ENCODE data around the gene PHRF1. TPM values are rescaled to one million over a fixed set of nuclear protein-coding genes. Genes with fewer than 3 reads are reported as not detected.

The PHRF1 gene
- total and polyA plus RNA-seq, 2 experiments from 2014 or later, result 25.6 to 26.9 TPM

DNA sequence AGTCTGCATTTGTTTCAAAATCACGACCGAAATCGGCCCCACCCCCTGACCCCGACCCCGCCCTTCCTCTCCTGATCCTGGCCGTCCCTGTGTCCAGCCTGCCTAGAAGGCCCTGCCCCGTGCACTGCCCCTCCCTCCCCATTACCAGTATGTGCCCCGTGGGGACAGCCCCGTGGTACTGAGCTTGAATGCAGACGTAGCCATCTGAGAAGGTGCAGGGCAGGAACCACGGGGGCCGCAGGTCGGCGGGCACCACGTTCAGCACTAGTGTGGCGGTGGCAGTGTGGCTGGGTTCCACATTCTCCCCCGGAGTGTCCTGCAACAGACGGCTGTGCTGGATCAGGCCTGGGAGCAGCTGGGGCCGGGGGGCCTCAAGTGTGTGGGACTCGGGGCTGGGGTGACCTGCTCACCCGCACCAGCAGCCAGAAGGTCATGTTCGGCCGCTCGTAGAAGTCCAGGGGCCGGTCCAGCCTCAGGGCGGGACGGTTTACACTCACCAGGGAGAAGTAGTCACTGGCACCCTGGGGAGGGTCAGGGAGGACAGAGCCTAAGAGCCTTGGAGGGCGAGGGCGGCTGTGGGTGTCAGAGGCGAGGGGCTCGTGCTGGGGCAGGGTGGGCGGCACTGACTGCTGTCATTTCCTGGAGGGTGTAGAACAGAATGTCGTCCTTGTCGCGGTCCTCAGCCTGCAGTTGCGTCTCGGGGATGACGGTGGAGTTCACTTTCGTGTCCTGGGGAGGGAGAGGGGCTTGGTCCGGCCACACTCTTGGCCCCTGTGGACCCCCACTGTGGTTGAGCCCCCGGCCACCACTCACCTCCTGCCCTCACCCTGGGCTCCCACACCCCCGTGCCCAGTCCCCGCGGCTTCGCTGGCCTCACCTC is 44.9 kb downstream of the PHRF1 start:
- H3K27ac ChIP-seq, result no peak overlapping the region
- H3K4me2 ChIP-seq, result no peak overlapping the region
- no peaks in the 10 kb centered on the region for H3K9me3 ChIP-seq (ENCODE audit: low read depth)
- H3K4me1 ChIP-seq (ENCODE audit: insufficient read depth), result peaks cover 8% of the 10 kb centered on the region
- H3K36me3 ChIP-seq (replicated peaks; ENCODE audit: insufficient read depth, low read depth), result no peaks in the 10 kb centered on the region
- TF ChIP-seq, protein P1, sequence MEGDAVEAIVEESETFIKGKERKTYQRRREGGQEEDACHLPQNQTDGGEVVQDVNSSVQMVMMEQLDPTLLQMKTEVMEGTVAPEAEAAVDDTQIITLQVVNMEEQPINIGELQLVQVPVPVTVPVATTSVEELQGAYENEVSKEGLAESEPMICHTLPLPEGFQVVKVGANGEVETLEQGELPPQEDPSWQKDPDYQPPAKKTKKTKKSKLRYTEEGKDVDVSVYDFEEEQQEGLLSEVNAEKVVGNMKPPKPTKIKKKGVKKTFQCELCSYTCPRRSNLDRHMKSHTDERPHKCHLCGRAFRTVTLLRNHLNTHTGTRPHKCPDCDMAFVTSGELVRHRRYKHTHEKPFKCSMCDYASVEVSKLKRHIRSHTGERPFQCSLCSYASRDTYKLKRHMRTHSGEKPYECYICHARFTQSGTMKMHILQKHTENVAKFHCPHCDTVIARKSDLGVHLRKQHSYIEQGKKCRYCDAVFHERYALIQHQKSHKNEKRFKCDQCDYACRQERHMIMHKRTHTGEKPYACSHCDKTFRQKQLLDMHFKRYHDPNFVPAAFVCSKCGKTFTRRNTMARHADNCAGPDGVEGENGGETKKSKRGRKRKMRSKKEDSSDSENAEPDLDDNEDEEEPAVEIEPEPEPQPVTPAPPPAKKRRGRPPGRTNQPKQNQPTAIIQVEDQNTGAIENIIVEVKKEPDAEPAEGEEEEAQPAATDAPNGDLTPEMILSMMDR (IDR thresholded peaks at IDR 0.05; ENCODE audit: poor library complexity), result no peak
- TF ChIP-seq EZH2 (IDR thresholded peaks at IDR 0.05; ENCODE audit: borderline replicate concordance) (no peak), EZH2phosphoT487 (IDR thresholded peaks at IDR 0.05; ENCODE audit: low read depth, severe bottlenecking, unreplicated experiment) (no peak)
- 87% methylated on average over 32 of the region's 45 CpGs for WGBS (ENCODE audit: low lambda C conversion rate, missing lambda C conversion rate)
- H3K79me2 ChIP-seq, result no peaks in the 10 kb centered on the region
- H3K27me3 ChIP-seq, result no peaks in the 10 kb centered on the region
- no peak for DNase-seq (ENCODE audit: low spot score)
- H2AFZ ChIP-seq, result no peak overlapping the region
- H3K4me3 ChIP-seq, result no peak overlapping the region
- no peaks in the 10 kb centered on the region for H4K20me1 ChIP-seq (ENCODE audit: insufficient read depth, poor library complexity, severe bottlenecking)
- H3K9me2 ChIP-seq (replicated peaks; ENCODE audit: insufficient read depth), result no peaks in the 10 kb centered on the region

DNA sequence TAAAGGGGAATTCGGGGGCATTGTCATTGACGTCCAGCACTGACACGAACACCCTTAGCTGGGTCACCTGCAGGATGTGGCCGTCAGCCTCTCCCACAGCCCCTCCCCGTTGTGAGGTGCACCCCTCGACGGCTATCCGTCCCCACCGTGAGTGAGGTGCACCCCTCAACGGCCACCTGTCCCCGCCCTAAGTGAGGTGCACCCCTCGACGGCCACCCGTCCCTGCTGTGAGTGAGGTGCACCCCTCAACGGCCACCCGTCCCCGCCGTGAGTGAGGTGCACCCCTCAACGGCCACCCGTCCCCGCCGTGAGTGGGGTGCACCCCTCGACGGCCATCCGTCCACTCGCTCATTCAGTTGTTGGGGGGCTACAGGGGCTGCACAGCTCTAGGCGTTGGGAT is 45.6 kb downstream of the PHRF1 start:
- Histone ChIP-seq H3K36me3 (replicated peaks; ENCODE audit: insufficient read depth, low read depth) (no peaks in the 10 kb centered on the region), H3K9me3 (ENCODE audit: low read depth) (no peaks in the 10 kb centered on the region), H3K4me3 (no peak overlapping the region), H3K4me1 (ENCODE audit: insufficient read depth) (peaks cover 14% of the 10 kb centered on the region), H3K27ac (no peak overlapping the region), H2AFZ (no peak overlapping the region), H3K4me2 (no peak overlapping the region), H3K27me3 (no peaks in the 10 kb centered on the region), H4K20me1 (ENCODE audit: insufficient read depth, poor library complexity, severe bottlenecking) (no peaks in the 10 kb centered on the region), H3K79me2 (no peaks in the 10 kb centered on the region), H3K9me2 (replicated peaks; ENCODE audit: insufficient read depth) (no peaks in the 10 kb centered on the region)
- TF ChIP-seq EZH2 (IDR thresholded peaks at IDR 0.05; ENCODE audit: borderline replicate concordance) (no peak), EZH2phosphoT487 (IDR thresholded peaks at IDR 0.05; ENCODE audit: low read depth, severe bottlenecking, unreplicated experiment) (no peak)
- DNase-seq (ENCODE audit: low spot score), result no peak
- 96% methylated on average over 19 of the region's 27 CpGs for WGBS (ENCODE audit: low lambda C conversion rate, missing lambda C conversion rate)

DNA sequence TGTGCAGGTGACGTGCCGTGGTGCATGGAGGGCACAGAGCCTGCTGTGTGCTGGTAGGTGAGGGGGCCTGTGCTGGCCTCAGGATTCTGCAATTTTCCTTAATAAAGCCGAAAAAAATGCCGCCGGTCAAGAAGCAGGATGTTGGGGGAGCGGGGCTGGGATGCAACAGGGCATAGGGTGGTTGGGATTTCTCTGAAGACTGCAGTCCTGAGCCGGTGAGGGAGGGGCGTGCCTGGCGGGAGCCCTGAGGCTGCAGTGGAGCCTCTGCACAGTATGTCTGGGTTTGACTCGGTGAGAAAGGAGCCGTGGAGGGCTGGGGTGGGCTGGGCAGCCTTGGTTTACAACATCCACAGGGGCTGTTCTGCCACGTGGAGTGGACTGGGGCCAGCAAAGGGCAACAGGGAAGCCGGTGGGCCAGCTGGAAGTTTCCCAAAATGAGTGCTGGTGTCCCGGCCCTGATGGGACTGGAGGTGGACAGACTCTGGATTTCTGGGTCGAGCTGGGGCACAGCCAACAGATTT is 47.1 kb downstream of the PHRF1 start:
- no peak overlapping the region for H3K4me3 ChIP-seq
- WGBS (ENCODE audit: low lambda C conversion rate, missing lambda C conversion rate), result 77% methylated on average over 15 of the region's 15 CpGs
- DNase-seq (ENCODE audit: low spot score), result peak; percentile 8
- peak overlapping the region; percentile 72 for H3K4me2 ChIP-seq
- no peaks in the 10 kb centered on the region for H3K9me2 ChIP-seq (replicated peaks; ENCODE audit: insufficient read depth)
- peak overlapping the region; percentile 27 for H3K27ac ChIP-seq
- H3K79me2 ChIP-seq, result no peaks in the 10 kb centered on the region
- H4K20me1 ChIP-seq (ENCODE audit: insufficient read depth, poor library complexity, severe bottlenecking), result no peaks in the 10 kb centered on the region
- H3K4me1 ChIP-seq (ENCODE audit: insufficient read depth), result peaks cover 14% of the 10 kb centered on the region
- H3K9me3 ChIP-seq (ENCODE audit: low read depth), result no peaks in the 10 kb centered on the region
- no peaks in the 10 kb centered on the region for H3K36me3 ChIP-seq (replicated peaks; ENCODE audit: insufficient read depth, low read depth)
- TF ChIP-seq, protein P1 (IDR thresholded peaks at IDR 0.05; ENCODE audit: poor library complexity), result no peak
- TF ChIP-seq EZH2 (IDR thresholded peaks at IDR 0.05; ENCODE audit: borderline replicate concordance) (no peak), EZH2phosphoT487 (IDR thresholded peaks at IDR 0.05; ENCODE audit: low read depth, severe bottlenecking, unreplicated experiment) (no peak)
- H2AFZ ChIP-seq, result no peak overlapping the region
- H3K27me3 ChIP-seq, result no peaks in the 10 kb centered on the region

All from hepatocyte (in vitro differentiated cells).